ENCODE measurements around the gene CAGE1.

DNA sequence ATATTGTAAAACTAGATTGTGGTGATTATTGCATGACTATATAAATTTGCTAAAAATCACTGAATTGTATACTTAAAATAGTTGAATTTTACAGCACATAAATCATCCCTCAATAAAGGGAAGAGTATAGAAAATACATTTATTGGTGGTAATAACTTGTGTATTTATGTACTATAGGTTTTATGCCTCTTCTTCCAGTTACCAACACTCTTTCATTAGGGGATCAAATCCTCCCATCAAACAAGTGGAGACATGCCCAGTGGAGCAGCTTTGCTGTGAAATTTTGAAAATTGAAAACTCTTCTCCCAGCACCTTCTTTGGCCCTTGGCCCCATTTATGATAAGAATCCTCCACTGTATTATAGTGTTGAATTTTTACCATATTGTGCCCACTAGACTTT, 66.5 kb downstream of the CAGE1 start:
- TF ChIP-seq, protein P1, sequence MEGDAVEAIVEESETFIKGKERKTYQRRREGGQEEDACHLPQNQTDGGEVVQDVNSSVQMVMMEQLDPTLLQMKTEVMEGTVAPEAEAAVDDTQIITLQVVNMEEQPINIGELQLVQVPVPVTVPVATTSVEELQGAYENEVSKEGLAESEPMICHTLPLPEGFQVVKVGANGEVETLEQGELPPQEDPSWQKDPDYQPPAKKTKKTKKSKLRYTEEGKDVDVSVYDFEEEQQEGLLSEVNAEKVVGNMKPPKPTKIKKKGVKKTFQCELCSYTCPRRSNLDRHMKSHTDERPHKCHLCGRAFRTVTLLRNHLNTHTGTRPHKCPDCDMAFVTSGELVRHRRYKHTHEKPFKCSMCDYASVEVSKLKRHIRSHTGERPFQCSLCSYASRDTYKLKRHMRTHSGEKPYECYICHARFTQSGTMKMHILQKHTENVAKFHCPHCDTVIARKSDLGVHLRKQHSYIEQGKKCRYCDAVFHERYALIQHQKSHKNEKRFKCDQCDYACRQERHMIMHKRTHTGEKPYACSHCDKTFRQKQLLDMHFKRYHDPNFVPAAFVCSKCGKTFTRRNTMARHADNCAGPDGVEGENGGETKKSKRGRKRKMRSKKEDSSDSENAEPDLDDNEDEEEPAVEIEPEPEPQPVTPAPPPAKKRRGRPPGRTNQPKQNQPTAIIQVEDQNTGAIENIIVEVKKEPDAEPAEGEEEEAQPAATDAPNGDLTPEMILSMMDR (IDR thresholded peaks at IDR 0.05; ENCODE audit: low read depth, low read length, poor library complexity, severe bottlenecking) = no peak
- no peak for TF ChIP-seq EZH2phosphoT487 (IDR thresholded peaks at IDR 0.05; ENCODE audit: borderline replicate concordance, low read length)
